ENCODE measurements around the gene TUNAR. TPM values are rescaled to one million over a fixed set of nuclear protein-coding genes. Genes with fewer than 3 reads are reported as not detected.

Gene TUNAR
- total RNA-seq, 1 donor from 2014 or later = not detected

- FAIRE-seq = no peak
- no peak for TF ChIP-seq CTCF (IDR thresholded peaks at IDR 0.05; ENCODE audit: insufficient read depth, low read length, severe bottlenecking)
- no peaks in the 10 kb centered on the region for H3K36me3 ChIP-seq (ENCODE audit: control insufficient read depth, insufficient read depth, low read length)
- no peak overlapping the region for H3K4me3 ChIP-seq (ENCODE audit: low read depth, low read length)
- H3K27me3 ChIP-seq (ENCODE audit: control insufficient read depth, insufficient read depth, low read length) = no peaks in the 10 kb centered on the region
- DNase-seq (ENCODE audit: low read depth) = no peak
These were observed 38.7 kb downstream of the TUNAR start for GRCh38 chr14:95915330-95915729.

GRCh38 chr14:95918466-95918865 is 41.8 kb downstream of the TUNAR start:
- no peaks in the 10 kb centered on the region for H3K36me3 ChIP-seq (ENCODE audit: control insufficient read depth, insufficient read depth, low read length)
- TF ChIP-seq CTCF (IDR thresholded peaks at IDR 0.05; ENCODE audit: insufficient read depth, low read length, severe bottlenecking) = no peak
- H3K4me3 ChIP-seq (ENCODE audit: low read depth, low read length) = no peak overlapping the region
- no peak for DNase-seq (ENCODE audit: low read depth)
- no peak for FAIRE-seq
- H3K27me3 ChIP-seq (ENCODE audit: control insufficient read depth, insufficient read depth, low read length) = no peaks in the 10 kb centered on the region

GRCh38 chr14:95920769-95921438 is 44.3 kb downstream of the TUNAR start:
- no peak for FAIRE-seq
- Histone ChIP-seq H3K4me3 (ENCODE audit: low read depth, low read length) (no peak overlapping the region), H3K36me3 (ENCODE audit: control insufficient read depth, insufficient read depth, low read length) (no peaks in the 10 kb centered on the region), H3K27me3 (ENCODE audit: control insufficient read depth, insufficient read depth, low read length) (no peaks in the 10 kb centered on the region)
- DNase-seq (ENCODE audit: low read depth) = no peak
- no peak for TF ChIP-seq CTCF (IDR thresholded peaks at IDR 0.05; ENCODE audit: insufficient read depth, low read length, severe bottlenecking)

- no peaks in the 10 kb centered on the region for H3K36me3 ChIP-seq (ENCODE audit: control insufficient read depth, insufficient read depth, low read length)
- DNase-seq (ENCODE audit: low read depth) (no peak), FAIRE-seq (peak; percentile 32)
- no peak overlapping the region for H3K4me3 ChIP-seq (ENCODE audit: low read depth, low read length)
- H3K27me3 ChIP-seq (ENCODE audit: control insufficient read depth, insufficient read depth, low read length) = no peaks in the 10 kb centered on the region
- no peak for TF ChIP-seq CTCF (IDR thresholded peaks at IDR 0.05; ENCODE audit: insufficient read depth, low read length, severe bottlenecking)
These were observed 45.4 kb downstream of the TUNAR start for GRCh38 chr14:95922080-95922479.

GRCh38 chr14:95928751-95929150 is 52.1 kb downstream of the TUNAR start:
- TF ChIP-seq CTCF (IDR thresholded peaks at IDR 0.05; ENCODE audit: insufficient read depth, low read length, severe bottlenecking) = no peak
- FAIRE-seq = no peak
- H3K27me3 ChIP-seq (ENCODE audit: control insufficient read depth, insufficient read depth, low read length) = no peaks in the 10 kb centered on the region

GRCh38 chr14:95931384-95931783 is 54.8 kb downstream of the TUNAR start:
- H3K27me3 ChIP-seq (ENCODE audit: control insufficient read depth, insufficient read depth, low read length) = no peaks in the 10 kb centered on the region
- H3K4me3 ChIP-seq (ENCODE audit: low read depth, low read length) = no peak overlapping the region
- FAIRE-seq = no peak
- no peak for TF ChIP-seq CTCF (IDR thresholded peaks at IDR 0.05; ENCODE audit: insufficient read depth, low read length, severe bottlenecking)
- no peak for DNase-seq (ENCODE audit: low read depth)
- H3K36me3 ChIP-seq (ENCODE audit: control insufficient read depth, insufficient read depth, low read length) = no peaks in the 10 kb centered on the region

More at GRCh38 chr14:95928751-95929150, 52.1 kb downstream of the TUNAR start:
- no peak for DNase-seq (ENCODE audit: low read depth)
- H3K36me3 ChIP-seq (ENCODE audit: control insufficient read depth, insufficient read depth, low read length) = no peaks in the 10 kb centered on the region
- no peak overlapping the region for H3K4me3 ChIP-seq (ENCODE audit: low read depth, low read length)
